CD4-positive, alpha-beta memory T cell (primary cell): ENCODE data around the gene WBP11. TPM values are rescaled to one million over a fixed set of nuclear protein-coding genes. Genes with fewer than 3 reads are reported as not detected.

Source experiments
- CTCF ChIA-PET: fragments of 350-600 bp; sonication (Branson Sonifier 250); formaldehyde crosslinking; loops from one replicate; lab custom pipeline; 2021; ENCODE audit warnings: inconsistent platforms; ENCODE audit not compliant: partially characterized antibody; lab: Charles Lee
- POLR2A ChIA-PET: fragments of 350-600 bp; sonication (Branson Sonifier 250); formaldehyde crosslinking; loops from one replicate; lab custom pipeline; 2021; ENCODE audit not compliant: partially characterized antibody; lab: Charles Lee
- DNase-seq, 5 donors: peaks; one replicate each; pipeline versions ENCODE4 v3.0.0 to v3.0.0-alpha.2; 2020 to 2022; ENCODE audit warnings: mixed read lengths in 1 of 5
- H3K27ac ChIP-seq: one replicate; pipeline ENCODE4 v1.7.0; 2013; ENCODE audit warnings: low read depth, low read length
- H3K27me3 ChIP-seq: 2 replicates; pipeline ENCODE4 v1.7.0; 2013; ENCODE audit warnings: mild to moderate bottlenecking, low read length, moderate library complexity; ENCODE audit not compliant: insufficient read depth
- H3K36me3 ChIP-seq: 2 replicates; pipeline ENCODE4 v1.7.0; 2013; ENCODE audit warnings: mild to moderate bottlenecking, low read length, moderate library complexity; ENCODE audit not compliant: insufficient read depth
- H3K4me1 ChIP-seq: 2 replicates; pipeline ENCODE4 v1.7.0; 2013; ENCODE audit warnings: mild to moderate bottlenecking, low read length, moderate library complexity; ENCODE audit not compliant: insufficient read depth
- H3K4me3 ChIP-seq, 2 donors: one replicate each; pipeline ENCODE4 v1.7.0; 2013; ENCODE audit warnings: low read length in 2 of 2, mild to moderate bottlenecking in 1 of 2
- H3K9me3 ChIP-seq, 2 donors: one replicate each; pipeline ENCODE4 v1.7.0; 2013; ENCODE audit warnings: low read length in 2 of 2, control low read depth in 1 of 2; ENCODE audit not compliant: control insufficient read depth in 1 of 2
- H3K27ac Mint-ChIP-seq, 7 donors: one replicate each; pipeline ENCODE4 v1.8.0; 2020 to 2021; ENCODE audit warnings: mixed read lengths in 7 of 7, mild to moderate bottlenecking in 6 of 7, inconsistent platforms in 3 of 7, moderate library complexity in 3 of 7
- H3K27me3 Mint-ChIP-seq, 2 donors: one replicate each; pipeline ENCODE4 v1.8.0; 2020 to 2021; ENCODE audit warnings: mixed read lengths in 2 of 2
- H3K36me3 Mint-ChIP-seq, 2 donors: one replicate each; pipeline ENCODE4 v1.8.0; 2020 to 2021; ENCODE audit warnings: mixed read lengths in 2 of 2, inconsistent platforms in 1 of 2, mild to moderate bottlenecking in 1 of 2
- H3K4me1 Mint-ChIP-seq, 4 donors: one replicate each; pipeline ENCODE4 v1.8.0; 2020 to 2021; ENCODE audit warnings: mixed read lengths in 4 of 4, mild to moderate bottlenecking in 1 of 4
- H3K4me3 Mint-ChIP-seq, 8 donors: one replicate each; pipeline ENCODE4 v1.8.0; 2020 to 2021; ENCODE audit warnings: mixed read lengths in 8 of 8, mild to moderate bottlenecking in 7 of 8, moderate library complexity in 6 of 8, inconsistent platforms in 3 of 8
- H3K9me3 Mint-ChIP-seq, 8 donors: one replicate each; pipeline ENCODE4 v1.8.0; 2020 to 2021; ENCODE audit warnings: mixed read lengths in 8 of 8, mild to moderate bottlenecking in 5 of 8, inconsistent platforms in 3 of 8, moderate library complexity in 1 of 8
- intact Hi-C: fragments of 100-400 bp; cut with micrococcal nuclease; formaldehyde crosslinking; loops from one replicate; pipeline ENCODE4 v1.15.1; 2023
- polyA plus RNA-seq, 2 donors: library from polyadenylated mRNA; unstranded; fragments of 300-500 nt; fragmentation: Illumina TruSeq; gene quantifications; one replicate each; pipeline ENCODE4 v1.2.3, GENCODE V29; 2021
- total RNA-seq, 2 experiments: library from RNA; stranded (reverse); gene quantifications; one replicate each; pipeline ENCODE4 v1.2.3, GENCODE V29; 2021

WBP11 gene
- total and polyA plus RNA-seq, 4 experiments from 2014 or later, result 45.8 to 83.8 (median 80.8) TPM

DNA sequence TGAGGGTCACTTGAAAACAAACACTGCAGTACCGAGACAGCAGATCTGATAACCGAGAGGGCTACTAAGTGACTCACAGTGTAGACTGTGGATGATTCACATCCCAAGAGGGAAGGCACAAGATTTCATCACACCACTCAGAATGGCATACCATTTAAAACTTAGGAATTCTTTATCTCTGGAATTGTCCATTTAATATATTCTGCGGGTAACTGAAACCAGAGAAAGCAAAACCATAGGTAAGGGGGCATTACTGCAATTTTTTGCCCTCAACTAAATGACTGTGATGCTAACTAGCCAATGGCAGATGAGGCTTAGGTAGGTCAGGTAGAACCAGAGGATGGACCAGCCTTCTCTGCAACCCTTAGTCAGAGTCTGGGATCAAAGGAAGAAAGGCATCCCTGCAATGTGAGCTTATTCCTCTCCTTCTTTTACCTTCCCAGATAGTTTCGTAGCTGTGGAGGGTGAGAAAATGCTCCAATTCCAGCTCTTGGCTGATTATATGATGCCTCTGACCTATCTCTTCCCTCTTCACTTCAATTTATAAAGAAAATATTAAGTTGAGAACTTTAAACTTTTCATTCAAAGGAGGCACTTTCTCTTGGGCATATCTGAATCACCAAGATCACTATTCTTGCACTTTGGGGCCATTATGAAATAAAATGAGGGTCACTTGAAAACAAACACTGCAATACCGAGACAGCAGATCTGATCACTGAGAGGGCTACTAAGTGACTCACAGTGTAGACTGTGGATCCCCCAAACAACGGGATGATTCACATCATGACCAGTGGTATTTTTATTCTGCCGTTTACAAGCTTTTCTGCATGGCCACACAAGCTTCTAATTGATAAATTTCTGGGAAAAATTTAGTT lies 33.3 kb upstream of the WBP11 start:
- Histone ChIP-seq H3K4me3 (no peak overlapping the region), H3K9me3 (no peaks in the 10 kb centered on the region), H3K36me3 (no peaks in the 10 kb centered on the region), H3K4me1 (no peaks in the 10 kb centered on the region), H3K27ac (no peak overlapping the region), H3K27me3 (peaks cover 5% of the 10 kb centered on the region)
- H3K36me3 Mint-ChIP-seq, result no peaks in the 10 kb centered on the region
- no peak overlapping the region for H3K27ac Mint-ChIP-seq
- POLR2A ChIA-PET, result no interaction called here
- intact Hi-C loops, result no loop called here
- H3K9me3 Mint-ChIP-seq, result peaks cover 0 to 2% (median 0%) of the 10 kb centered on the region in 8 donors
- no peak for DNase-seq
- peaks cover 14 to 17% of the 10 kb centered on the region in 2 donors for H3K27me3 Mint-ChIP-seq
- no peak overlapping the region for H3K4me3 Mint-ChIP-seq
- CTCF ChIA-PET, result interaction anchor here (0.7 to 1.6 kb wide), 4 partner anchors 9 to 385 kb away, joined by 3 to 6 read pairs (median 4); partner anchors contain the start of gene RERG
- H3K4me1 Mint-ChIP-seq, result no peaks in the 10 kb centered on the region

DNA sequence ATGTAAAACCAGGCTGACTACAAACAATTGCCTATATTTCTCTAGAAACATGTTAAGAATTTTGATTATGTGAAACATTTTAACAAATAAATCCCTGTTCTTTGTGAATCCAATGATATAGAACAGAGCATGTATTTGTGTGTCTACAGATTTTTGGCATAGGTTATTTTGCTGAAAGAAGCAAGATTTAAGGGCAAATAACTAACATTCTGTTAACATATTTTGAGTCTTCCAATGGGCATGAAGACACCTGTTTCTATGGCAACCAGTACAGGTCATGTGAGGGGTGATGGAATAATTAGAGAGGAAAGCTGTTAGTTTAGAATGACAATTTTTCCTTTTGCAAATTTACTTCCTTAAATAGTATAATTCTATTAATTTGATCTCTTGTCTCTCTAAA lies 31.2 kb upstream of the WBP11 start:
- ChIA-PET CTCF (interaction anchor here (0.6 kb wide), 1 partner anchor 169 kb away, joined by 3 read pairs; no protein-coding TSS in a partner anchor), POLR2A (no interaction called here)
- intact Hi-C loops, result no loop called here
- Mint-ChIP-seq H3K27me3 (peaks cover 14 to 19% of the 10 kb centered on the region in 2 donors), H3K9me3 (no peaks in the 10 kb centered on the region), H3K27ac (no peak overlapping the region), H3K4me3 (no peak overlapping the region), H3K4me1 (no peaks in the 10 kb centered on the region), H3K36me3 (no peaks in the 10 kb centered on the region)
- Histone ChIP-seq H3K27me3 (peaks cover 2% of the 10 kb centered on the region), H3K36me3 (no peaks in the 10 kb centered on the region), H3K27ac (no peak overlapping the region), H3K4me1 (no peaks in the 10 kb centered on the region), H3K4me3 (no peak overlapping the region), H3K9me3 (no peaks in the 10 kb centered on the region)
- DNase-seq, result no peak

DNA sequence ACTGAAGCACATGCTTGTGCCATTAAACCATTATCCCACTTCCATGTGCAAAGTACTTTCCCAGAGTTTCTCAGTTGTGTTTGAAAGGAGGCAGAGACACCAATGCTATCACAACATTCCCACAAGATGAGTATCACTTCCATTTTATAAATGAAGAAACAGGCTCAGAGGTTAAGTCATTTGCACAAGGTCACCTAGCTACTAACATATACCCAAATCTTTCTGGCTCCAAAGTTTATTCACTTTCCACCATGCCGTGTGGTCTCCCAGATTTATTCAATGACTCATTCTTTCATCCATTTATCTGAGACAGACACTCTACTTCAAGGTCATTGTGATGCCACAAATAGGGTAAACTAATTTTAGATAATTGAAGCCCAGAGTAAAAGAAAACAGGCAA lies 30.7 kb upstream of the WBP11 start:
- Histone ChIP-seq H3K4me1 (no peaks in the 10 kb centered on the region), H3K36me3 (no peaks in the 10 kb centered on the region), H3K27ac (no peak overlapping the region), H3K9me3 (no peaks in the 10 kb centered on the region), H3K27me3 (no peaks in the 10 kb centered on the region), H3K4me3 (no peak overlapping the region)
- Mint-ChIP-seq H3K4me1 (no peaks in the 10 kb centered on the region), H3K27ac (no peak overlapping the region), H3K27me3 (peaks cover 8 to 17% of the 10 kb centered on the region in 2 donors), H3K4me3 (no peak overlapping the region), H3K36me3 (no peaks in the 10 kb centered on the region), H3K9me3 (no peaks in the 10 kb centered on the region)
- ChIA-PET POLR2A (no interaction called here), CTCF (interaction anchor here (0.6 kb wide), 2 partner anchors 162 to 169 kb away, joined by 3 to 4 read pairs; no protein-coding TSS in a partner anchor)
- intact Hi-C loops, result no loop called here
- DNase-seq, result no peak

DNA sequence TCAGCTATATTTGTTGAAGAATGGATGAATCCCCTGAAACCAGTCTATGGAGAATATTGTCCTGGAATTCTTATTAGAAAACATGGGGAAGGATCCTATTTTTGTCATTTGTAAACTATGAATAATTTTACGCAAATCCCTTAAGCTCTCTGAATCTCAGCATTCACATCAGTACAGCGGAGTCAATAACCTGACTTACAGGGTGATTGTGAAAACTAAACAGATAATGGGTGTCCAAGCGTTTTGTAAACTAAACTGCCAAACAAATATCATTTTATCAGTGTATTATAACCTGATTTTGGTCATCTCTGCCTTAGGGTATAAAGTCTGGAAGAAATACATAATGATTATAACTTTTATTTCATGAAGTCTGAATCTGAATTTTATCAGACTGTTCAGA lies 30.1 kb upstream of the WBP11 start:
- no peaks in the 10 kb centered on the region for H3K9me3 Mint-ChIP-seq
- no peak overlapping the region for H3K4me3 ChIP-seq
- peaks cover 4 to 15% of the 10 kb centered on the region in 2 donors for H3K27me3 Mint-ChIP-seq
- H3K9me3 ChIP-seq, result no peaks in the 10 kb centered on the region
- no peak overlapping the region for H3K27ac Mint-ChIP-seq
- CTCF ChIA-PET, result interaction anchor here (0.6 to 1.6 kb wide), 3 partner anchors 11 to 162 kb away, joined by 3 to 5 read pairs (median 4); no protein-coding TSS in a partner anchor
- H3K27me3 ChIP-seq, result no peaks in the 10 kb centered on the region
- DNase-seq, result no peak
- intact Hi-C loops, result no loop called here
- no peaks in the 10 kb centered on the region for H3K4me1 Mint-ChIP-seq
- H3K27ac ChIP-seq, result no peak overlapping the region
- POLR2A ChIA-PET, result interaction anchor here (0.7 kb wide), 1 partner anchor 63 kb away, joined by 3 read pairs; a partner anchor contains a TSS
- H3K4me3 Mint-ChIP-seq, result no peak overlapping the region
- H3K36me3 ChIP-seq, result no peaks in the 10 kb centered on the region
- H3K4me1 ChIP-seq, result no peaks in the 10 kb centered on the region
- no peaks in the 10 kb centered on the region for H3K36me3 Mint-ChIP-seq

DNA sequence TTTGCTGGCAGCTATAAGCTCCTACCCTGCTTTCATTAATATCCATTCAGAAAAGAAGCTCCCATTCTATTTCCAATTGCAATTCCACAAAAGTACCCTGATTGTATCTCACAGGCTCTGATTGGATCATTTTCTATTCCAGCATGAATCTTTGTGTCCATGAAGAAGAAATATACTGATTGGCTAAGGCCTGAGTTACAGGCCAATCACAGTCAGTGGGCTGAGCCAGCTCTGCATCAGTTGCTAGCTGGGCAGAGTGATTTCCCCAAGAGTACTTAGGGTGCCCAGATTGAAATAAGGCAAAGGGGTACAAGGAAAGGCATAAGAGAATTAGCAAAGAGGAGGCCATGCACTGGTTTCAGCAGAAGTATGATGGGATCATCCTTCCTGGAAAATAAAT lies 25.6 kb upstream of the WBP11 start:
- Mint-ChIP-seq H3K9me3 (no peaks in the 10 kb centered on the region), H3K36me3 (no peaks in the 10 kb centered on the region), H3K4me1 (no peaks in the 10 kb centered on the region), H3K4me3 (no peak overlapping the region), H3K27me3 (peaks cover 2 to 4% of the 10 kb centered on the region in 2 donors), H3K27ac (no peak overlapping the region)
- CTCF ChIA-PET, result interaction anchor here (0.8 to 1.2 kb wide), 4 partner anchors 9 to 440 kb away, joined by 3 read pairs; no protein-coding TSS in a partner anchor
- DNase-seq, result no peak
- Histone ChIP-seq H3K27me3 (no peaks in the 10 kb centered on the region), H3K36me3 (no peaks in the 10 kb centered on the region), H3K4me3 (no peak overlapping the region), H3K4me1 (no peaks in the 10 kb centered on the region), H3K9me3 (no peaks in the 10 kb centered on the region), H3K27ac (no peak overlapping the region)
- intact Hi-C loops, result no loop called here
- POLR2A ChIA-PET, result no interaction called here

DNA sequence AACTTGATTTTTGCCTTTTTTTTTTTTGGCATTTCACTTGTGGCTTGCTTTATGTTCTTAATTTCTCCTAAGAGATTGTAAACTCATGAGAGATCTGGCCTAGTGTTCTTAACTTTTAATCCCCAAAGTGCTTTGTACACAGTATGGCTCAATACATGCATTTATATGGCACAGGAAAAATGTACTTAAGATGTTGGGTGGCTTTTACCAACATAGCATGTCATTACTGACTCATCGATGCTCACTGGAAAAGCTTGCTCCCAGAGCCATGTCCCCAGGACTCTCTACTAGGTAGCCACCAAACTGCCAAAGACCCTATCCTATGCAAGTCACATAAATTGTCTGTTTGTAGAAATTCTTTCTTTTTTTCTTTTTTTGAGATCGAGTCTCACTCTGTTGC lies 23.8 kb upstream of the WBP11 start:
- Mint-ChIP-seq H3K27ac (no peak overlapping the region), H3K36me3 (no peaks in the 10 kb centered on the region), H3K27me3 (peaks cover 0 to 2% of the 10 kb centered on the region in 2 donors), H3K4me1 (no peaks in the 10 kb centered on the region), H3K4me3 (no peak overlapping the region), H3K9me3 (no peaks in the 10 kb centered on the region)
- Histone ChIP-seq H3K36me3 (no peaks in the 10 kb centered on the region), H3K4me1 (no peaks in the 10 kb centered on the region), H3K27me3 (no peaks in the 10 kb centered on the region), H3K9me3 (no peaks in the 10 kb centered on the region), H3K27ac (no peak overlapping the region), H3K4me3 (no peak overlapping the region)
- POLR2A ChIA-PET, result no interaction called here
- intact Hi-C loops, result no loop called here
- CTCF ChIA-PET, result no interaction called here
- no peak for DNase-seq

DNA sequence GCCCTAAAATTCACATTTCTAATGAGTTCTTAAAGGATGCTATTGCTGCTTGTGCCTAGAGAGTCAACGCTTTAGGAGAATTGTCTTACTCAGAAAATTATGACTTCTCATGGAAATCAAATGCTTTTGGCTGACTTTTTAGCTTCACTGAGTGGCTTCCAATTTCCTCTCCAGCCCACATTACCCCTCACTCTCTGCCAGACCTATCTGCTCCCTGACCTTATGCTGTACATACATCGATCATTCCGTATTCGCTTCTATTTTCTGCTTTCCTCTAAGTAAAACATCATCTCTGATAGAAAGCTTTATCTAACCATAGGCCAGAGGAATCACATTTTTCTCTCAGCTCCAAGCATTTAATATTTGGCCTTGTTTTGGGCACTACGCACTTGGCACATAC lies 23.2 kb upstream of the WBP11 start:
- CTCF ChIA-PET, result no interaction called here
- Mint-ChIP-seq H3K9me3 (no peaks in the 10 kb centered on the region), H3K4me3 (no peak overlapping the region), H3K27ac (no peak overlapping the region), H3K27me3 (peaks cover under 1 to 2% of the 10 kb centered on the region in 2 donors), H3K36me3 (peaks cover 0 to 2% of the 10 kb centered on the region in 2 donors), H3K4me1 (no peaks in the 10 kb centered on the region)
- Histone ChIP-seq H3K27me3 (no peaks in the 10 kb centered on the region), H3K9me3 (no peaks in the 10 kb centered on the region), H3K27ac (no peak overlapping the region), H3K36me3 (no peaks in the 10 kb centered on the region), H3K4me1 (no peaks in the 10 kb centered on the region), H3K4me3 (no peak overlapping the region)
- intact Hi-C loops, result no loop called here
- POLR2A ChIA-PET, result no interaction called here
- no peak for DNase-seq
